ENCODE measurements around the gene SHROOM1. TPM values are rescaled to one million over a fixed set of nuclear protein-coding genes. Genes with fewer than 3 reads are reported as not detected.

SHROOM1 gene
- total RNA-seq, 2 experiments from 2014 or later: 0.60 to 2.4 TPM

DNA sequence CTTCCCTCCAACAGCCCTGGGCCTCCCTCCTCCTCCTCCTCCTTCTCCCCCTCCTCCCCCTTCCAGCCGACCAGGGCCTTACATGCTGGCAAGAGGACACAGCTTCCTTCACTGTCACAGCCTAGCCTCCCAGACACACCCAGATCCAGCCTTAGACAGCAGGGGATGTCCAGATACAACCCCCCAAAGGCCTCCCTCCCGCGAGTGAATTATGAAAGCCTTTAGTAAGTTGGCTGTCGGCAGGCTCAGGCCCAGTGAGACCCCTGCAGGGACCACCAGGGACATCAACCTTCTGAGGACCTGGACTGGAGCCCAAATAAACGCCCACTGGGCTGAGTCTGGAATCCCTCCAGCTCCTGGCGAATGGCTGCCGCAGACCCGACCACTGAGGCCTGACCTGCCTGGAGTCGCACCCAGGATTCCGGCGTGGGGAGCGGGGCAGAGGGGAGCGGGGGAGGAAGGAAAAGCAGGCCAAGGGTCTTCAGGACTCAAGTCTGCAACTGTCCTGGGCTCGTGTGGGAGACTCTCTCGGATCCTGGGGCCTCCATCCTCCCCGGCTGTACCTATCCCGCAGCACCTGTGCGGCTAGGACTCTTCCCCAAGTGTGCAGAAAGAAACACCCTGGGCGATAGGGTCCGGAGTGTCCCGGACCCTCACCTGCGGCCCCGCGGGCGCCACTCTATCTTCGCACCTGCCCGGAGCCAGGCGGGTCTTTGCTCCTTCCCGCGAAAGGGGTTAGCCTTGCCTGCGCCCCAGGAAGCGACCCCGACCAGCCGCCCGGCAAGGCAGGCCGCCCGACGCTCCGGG, 54.1 kb downstream of the SHROOM1 start:
- Histone ChIP-seq H4K20me1 (ENCODE audit: insufficient read depth, low read length) (no peaks in the 10 kb centered on the region), H3K79me2 (ENCODE audit: insufficient read depth, low read depth, low read length) (no peaks in the 10 kb centered on the region), H3K36me3 (ENCODE audit: insufficient read depth, low read length) (no peaks in the 10 kb centered on the region), H3K4me2 (ENCODE audit: low read length) (peak overlapping the region; percentile 68), H2AFZ (ENCODE audit: low read length) (0 out of 2 replicates have a peak overlapping the region, but pooled peaks have one; percentile 38), H3K27ac (ENCODE audit: low read depth, low read length, poor library complexity, severe bottlenecking) (no peak overlapping the region), H3K4me1 (ENCODE audit: insufficient read depth, low read length, poor library complexity, severe bottlenecking) (peaks cover 7% of the 10 kb centered on the region), H3K9me2 (ENCODE audit: insufficient read depth, low read length) (no peaks in the 10 kb centered on the region), H3K9me3 (ENCODE audit: low read length) (no peaks in the 10 kb centered on the region), H3K4me3 (ENCODE audit: low read depth, low read length, poor library complexity, severe bottlenecking) (peak overlapping the region; percentile 70)
- intact Hi-C loops (cut with micrococcal nuclease; ENCODE audit: unreplicated experiment): loop anchor here (1.0 kb wide), 1 partner anchor 19 kb away; no protein-coding TSS in a partner anchor
- POLR2A ChIA-PET: no interaction called here
- BruUV-seq (replicated peaks): no TSS peak
- TF ChIP-seq EZH2phosphoT487 (IDR thresholded peaks at IDR 0.05; ENCODE audit: borderline replicate concordance, low read depth, low read length): no peak
- no peak for TF ChIP-seq CTCF (conservative IDR thresholded peaks at IDR 0.05; ENCODE audit: low read length)
- CTCF ChIA-PET (ENCODE audit: unreplicated experiment): no interaction called here
- DNase-seq (ENCODE audit: low spot score): no peak

DNA sequence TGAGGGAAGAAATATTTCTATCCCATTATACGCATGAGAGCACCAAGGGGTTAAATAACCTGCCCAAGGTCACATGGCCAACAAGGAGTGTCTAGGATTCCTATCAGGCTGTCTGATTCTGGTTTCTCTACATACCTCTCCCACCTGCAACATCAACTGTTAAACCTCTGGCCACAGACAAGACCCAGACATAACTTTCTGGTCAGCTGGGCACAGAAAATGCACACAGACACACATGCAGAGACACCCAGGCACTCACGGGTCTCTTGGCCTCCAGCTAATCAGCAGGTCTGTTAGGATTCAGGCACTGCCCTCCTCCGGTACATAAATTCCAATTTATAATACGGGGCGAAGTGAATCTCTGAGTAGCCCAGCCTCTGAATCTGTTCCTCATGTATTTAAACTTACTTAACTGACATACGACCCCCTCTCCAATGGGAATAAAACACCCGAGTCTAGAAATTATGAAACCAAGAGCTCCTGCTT, 54.9 kb downstream of the SHROOM1 start:
- no peaks in the 10 kb centered on the region for H3K9me3 ChIP-seq (ENCODE audit: low read length)
- H2AFZ ChIP-seq (ENCODE audit: low read length): no peak overlapping the region
- no peak overlapping the region for H3K4me3 ChIP-seq (ENCODE audit: low read depth, low read length, poor library complexity, severe bottlenecking)
- intact Hi-C loops (cut with micrococcal nuclease; ENCODE audit: unreplicated experiment): no loop called here
- ChIA-PET CTCF (ENCODE audit: unreplicated experiment) (no interaction called here), POLR2A (no interaction called here)
- no peaks in the 10 kb centered on the region for H3K79me2 ChIP-seq (ENCODE audit: insufficient read depth, low read depth, low read length)
- no peaks in the 10 kb centered on the region for H3K36me3 ChIP-seq (ENCODE audit: insufficient read depth, low read length)
- BruUV-seq (replicated peaks): no TSS peak
- no peaks in the 10 kb centered on the region for H4K20me1 ChIP-seq (ENCODE audit: insufficient read depth, low read length)
- no peak overlapping the region for H3K4me2 ChIP-seq (ENCODE audit: low read length)
- TF ChIP-seq EZH2phosphoT487 (IDR thresholded peaks at IDR 0.05; ENCODE audit: borderline replicate concordance, low read depth, low read length): no peak
- no peak for TF ChIP-seq CTCF (conservative IDR thresholded peaks at IDR 0.05; ENCODE audit: low read length)
- H3K27ac ChIP-seq (ENCODE audit: low read depth, low read length, poor library complexity, severe bottlenecking): no peak overlapping the region
- no peak for DNase-seq (ENCODE audit: low spot score)
- no peaks in the 10 kb centered on the region for H3K9me2 ChIP-seq (ENCODE audit: insufficient read depth, low read length)
- H3K4me1 ChIP-seq (ENCODE audit: insufficient read depth, low read length, poor library complexity, severe bottlenecking): peaks cover 7% of the 10 kb centered on the region

- Histone ChIP-seq H3K79me2 (ENCODE audit: insufficient read depth, low read depth, low read length) (no peaks in the 10 kb centered on the region), H3K4me1 (ENCODE audit: insufficient read depth, low read length, poor library complexity, severe bottlenecking) (peaks cover 7% of the 10 kb centered on the region), H3K9me3 (ENCODE audit: low read length) (no peaks in the 10 kb centered on the region), H2AFZ (ENCODE audit: low read length) (no peak overlapping the region), H3K9me2 (ENCODE audit: insufficient read depth, low read length) (no peaks in the 10 kb centered on the region), H3K36me3 (ENCODE audit: insufficient read depth, low read length) (no peaks in the 10 kb centered on the region), H3K27ac (ENCODE audit: low read depth, low read length, poor library complexity, severe bottlenecking) (no peak overlapping the region), H4K20me1 (ENCODE audit: insufficient read depth, low read length) (no peaks in the 10 kb centered on the region), H3K4me3 (ENCODE audit: low read depth, low read length, poor library complexity, severe bottlenecking) (no peak overlapping the region), H3K4me2 (ENCODE audit: low read length) (no peak overlapping the region)
- TF ChIP-seq CTCF (conservative IDR thresholded peaks at IDR 0.05; ENCODE audit: low read length) (no peak), EZH2phosphoT487 (IDR thresholded peaks at IDR 0.05; ENCODE audit: borderline replicate concordance, low read depth, low read length) (no peak)
- DNase-seq (ENCODE audit: low spot score): no peak
- intact Hi-C loops (cut with micrococcal nuclease; ENCODE audit: unreplicated experiment): no loop called here
- CTCF ChIA-PET (ENCODE audit: unreplicated experiment): no interaction called here
- no TSS peak for BruUV-seq (replicated peaks)
- POLR2A ChIA-PET: no interaction called here
Observed at GRCh38 chr5:132774896-132775295, 55.6 kb downstream of the SHROOM1 start.
